Measurements from ENCODE around the gene GMPPB.
"Not testable (repeated sequence)": the region's sequence is repeated elsewhere in the genome, so short reads cannot be mapped to it uniquely, and the experiment has no call there.

Gene GMPPB

DNA sequence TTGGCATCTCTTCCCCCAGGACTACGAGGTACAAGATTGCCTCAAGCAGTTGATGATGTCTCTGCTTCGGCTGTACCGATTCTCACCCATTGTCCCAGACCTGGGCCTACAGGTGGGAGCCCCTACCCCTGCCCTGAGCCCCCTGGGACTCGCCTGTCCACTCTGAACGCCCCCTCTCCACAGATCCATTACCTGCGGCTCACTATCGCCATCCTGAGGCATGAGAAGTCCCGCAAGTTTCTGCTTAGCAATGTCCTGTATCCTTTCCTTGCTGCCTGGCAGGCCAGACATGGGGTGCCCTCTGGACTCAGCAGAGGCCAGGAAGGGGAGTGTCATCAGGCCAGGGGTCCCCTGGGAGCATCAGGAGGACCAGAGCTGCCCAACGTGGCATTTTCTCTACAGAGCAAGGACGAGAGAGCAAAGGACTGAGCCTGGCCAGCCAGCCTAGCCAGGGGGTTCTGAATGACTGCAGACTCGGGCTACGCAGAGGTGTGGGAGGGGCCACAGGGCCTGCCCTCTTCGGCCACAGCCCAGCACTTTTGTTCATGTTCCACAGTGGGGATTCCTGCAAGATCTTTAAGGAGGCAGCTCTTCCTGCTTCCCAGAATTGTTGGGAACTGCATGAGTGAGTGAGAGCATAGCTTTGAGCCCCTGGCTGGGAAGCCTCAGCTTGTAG, 23.2 kb downstream of the GMPPB start:
- H3K27ac ChIP-seq (ENCODE audit: low read length): no peak overlapping the region
- DNase-seq: no peak
- no peaks in the 10 kb centered on the region for H3K36me3 ChIP-seq (replicated peaks; ENCODE audit: insufficient read depth, low read length)

DNA sequence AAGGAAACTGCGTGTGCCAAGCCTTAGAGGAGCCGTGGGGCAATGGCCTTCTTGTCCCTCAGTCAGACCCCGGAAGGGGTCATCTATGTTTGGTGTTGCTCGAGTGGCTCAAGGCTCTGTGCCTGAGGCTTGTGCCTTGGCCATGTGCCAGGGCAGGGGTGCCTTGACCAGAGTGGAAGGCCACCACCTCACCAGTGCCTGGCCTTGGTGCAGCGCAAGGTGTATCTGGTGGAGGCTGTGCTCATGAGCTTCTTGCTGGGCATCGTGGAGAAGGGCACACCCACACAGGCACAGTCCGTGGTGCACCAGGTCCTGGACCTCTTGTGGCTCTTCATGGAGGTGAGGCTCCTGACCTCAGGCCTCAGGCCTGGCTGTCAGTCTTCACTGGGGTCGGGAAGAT, 23.7 kb downstream of the GMPPB start:
- Histone ChIP-seq H3K9me2 (replicated peaks; ENCODE audit: insufficient read depth, low read length) (no peaks in the 10 kb centered on the region), H3K9me3 (replicated peaks; ENCODE audit: insufficient read depth, low read length) (no peaks in the 10 kb centered on the region), H3K9ac (ENCODE audit: low read length) (no peak overlapping the region), H2AFZ (ENCODE audit: low read length) (no peak overlapping the region), H3K27ac (ENCODE audit: low read length) (no peak overlapping the region), H3K27me3 (replicated peaks; ENCODE audit: insufficient read depth, low read length) (no peaks in the 10 kb centered on the region), H3K79me2 (ENCODE audit: low read length) (no peaks in the 10 kb centered on the region), H3F3A (ENCODE audit: insufficient read depth, low read length) (no peaks in the 10 kb centered on the region), H3K4me1 (ENCODE audit: low read length) (no peaks in the 10 kb centered on the region), H3K4me2 (ENCODE audit: low read depth, low read length) (no peak overlapping the region), H3K4me3 (ENCODE audit: low read length) (no peak overlapping the region), H3K36me3 (replicated peaks; ENCODE audit: insufficient read depth, low read length) (no peaks in the 10 kb centered on the region), H4K20me1 (ENCODE audit: insufficient read depth, low read length) (no peaks in the 10 kb centered on the region)
- no peak for DNase-seq
- TF ChIP-seq, protein P1, sequence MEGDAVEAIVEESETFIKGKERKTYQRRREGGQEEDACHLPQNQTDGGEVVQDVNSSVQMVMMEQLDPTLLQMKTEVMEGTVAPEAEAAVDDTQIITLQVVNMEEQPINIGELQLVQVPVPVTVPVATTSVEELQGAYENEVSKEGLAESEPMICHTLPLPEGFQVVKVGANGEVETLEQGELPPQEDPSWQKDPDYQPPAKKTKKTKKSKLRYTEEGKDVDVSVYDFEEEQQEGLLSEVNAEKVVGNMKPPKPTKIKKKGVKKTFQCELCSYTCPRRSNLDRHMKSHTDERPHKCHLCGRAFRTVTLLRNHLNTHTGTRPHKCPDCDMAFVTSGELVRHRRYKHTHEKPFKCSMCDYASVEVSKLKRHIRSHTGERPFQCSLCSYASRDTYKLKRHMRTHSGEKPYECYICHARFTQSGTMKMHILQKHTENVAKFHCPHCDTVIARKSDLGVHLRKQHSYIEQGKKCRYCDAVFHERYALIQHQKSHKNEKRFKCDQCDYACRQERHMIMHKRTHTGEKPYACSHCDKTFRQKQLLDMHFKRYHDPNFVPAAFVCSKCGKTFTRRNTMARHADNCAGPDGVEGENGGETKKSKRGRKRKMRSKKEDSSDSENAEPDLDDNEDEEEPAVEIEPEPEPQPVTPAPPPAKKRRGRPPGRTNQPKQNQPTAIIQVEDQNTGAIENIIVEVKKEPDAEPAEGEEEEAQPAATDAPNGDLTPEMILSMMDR (IDR thresholded peaks at IDR 0.05; ENCODE audit: low read length): no peak
- no peak for TF ChIP-seq EZH2phosphoT487 (IDR thresholded peaks at IDR 0.05; ENCODE audit: low read length)
- TF ChIP-seq EZH2 (optimal IDR thresholded peaks at IDR 0.05; ENCODE audit: low read depth, low read length): no peak

More for the DNA sequence above, 23.2 kb downstream of the GMPPB start:
- no peak overlapping the region for H2AFZ ChIP-seq (ENCODE audit: low read length)
- no peaks in the 10 kb centered on the region for H4K20me1 ChIP-seq (ENCODE audit: insufficient read depth, low read length)
- no peak overlapping the region for H3K4me2 ChIP-seq (ENCODE audit: low read depth, low read length)
- H3F3A ChIP-seq (ENCODE audit: insufficient read depth, low read length): no peaks in the 10 kb centered on the region
- H3K9ac ChIP-seq (ENCODE audit: low read length): no peak overlapping the region
- H3K4me1 ChIP-seq (ENCODE audit: low read length): no peaks in the 10 kb centered on the region
- no peak for TF ChIP-seq EZH2 (optimal IDR thresholded peaks at IDR 0.05; ENCODE audit: low read depth, low read length)
- TF ChIP-seq, protein P1 (IDR thresholded peaks at IDR 0.05; ENCODE audit: low read length): 0 out of 2 replicates have a peak, but pooled peaks have one; percentile 9
- no peak for TF ChIP-seq EZH2phosphoT487 (IDR thresholded peaks at IDR 0.05; ENCODE audit: low read length)
- H3K27me3 ChIP-seq (replicated peaks; ENCODE audit: insufficient read depth, low read length): no peaks in the 10 kb centered on the region
- H3K9me2 ChIP-seq (replicated peaks; ENCODE audit: insufficient read depth, low read length): no peaks in the 10 kb centered on the region
- no peak overlapping the region for H3K4me3 ChIP-seq (ENCODE audit: low read length)
- no peaks in the 10 kb centered on the region for H3K79me2 ChIP-seq (ENCODE audit: low read length)
- H3K9me3 ChIP-seq (replicated peaks; ENCODE audit: insufficient read depth, low read length): no peaks in the 10 kb centered on the region

DNA sequence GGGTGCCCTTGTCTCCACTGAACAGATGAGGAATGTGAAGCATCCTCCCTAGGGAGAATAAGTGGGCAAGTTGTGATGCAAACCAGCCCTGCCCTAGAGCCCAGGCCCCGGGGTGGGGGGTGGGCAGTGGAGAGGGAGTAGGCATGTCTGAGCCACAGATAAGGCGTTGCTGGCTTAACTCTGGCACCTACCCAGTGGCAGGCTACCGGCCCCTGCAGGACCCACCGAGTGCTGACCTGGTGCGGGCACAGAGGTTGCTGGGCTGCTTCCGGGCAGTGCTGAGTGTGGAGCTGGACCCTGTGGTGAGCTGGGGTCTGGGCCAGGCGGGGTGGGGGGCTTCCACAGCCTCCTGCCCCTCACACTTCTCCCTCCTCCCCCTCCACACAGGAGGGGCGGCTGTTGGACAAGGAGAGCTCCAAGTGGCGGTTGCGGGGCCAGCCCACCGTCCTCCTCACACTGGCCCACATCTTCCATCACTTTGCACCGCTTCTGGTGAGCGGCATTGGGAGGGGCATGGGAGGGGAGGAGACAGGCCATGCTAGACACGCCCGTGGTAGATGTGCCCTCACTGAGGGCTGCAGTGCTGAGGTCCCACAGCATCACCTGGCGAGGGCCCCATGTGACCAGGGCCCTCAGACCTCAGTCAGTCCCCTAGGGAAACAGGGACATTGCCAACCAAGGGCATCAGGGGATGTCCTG, 24.3 kb downstream of the GMPPB start:
- peaks cover 1% of the 10 kb centered on the region; the same call in 1 of the 2 replicates for H3K79me2 ChIP-seq (ENCODE audit: low read length)
- H4K20me1 ChIP-seq (ENCODE audit: insufficient read depth, low read length): no peaks in the 10 kb centered on the region
- H3F3A ChIP-seq (ENCODE audit: insufficient read depth, low read length): no peaks in the 10 kb centered on the region
- H3K4me3 ChIP-seq (ENCODE audit: low read length): no peak overlapping the region
- no peaks in the 10 kb centered on the region for H3K36me3 ChIP-seq (replicated peaks; ENCODE audit: insufficient read depth, low read length)
- no peaks in the 10 kb centered on the region for H3K4me1 ChIP-seq (ENCODE audit: low read length)
- no peak overlapping the region for H2AFZ ChIP-seq (ENCODE audit: low read length)
- TF ChIP-seq, protein P1 (IDR thresholded peaks at IDR 0.05; ENCODE audit: low read length): no peak
- no peak for TF ChIP-seq EZH2phosphoT487 (IDR thresholded peaks at IDR 0.05; ENCODE audit: low read length)
- no peaks in the 10 kb centered on the region for H3K27me3 ChIP-seq (replicated peaks; ENCODE audit: insufficient read depth, low read length)
- H3K9me2 ChIP-seq (replicated peaks; ENCODE audit: insufficient read depth, low read length): no peaks in the 10 kb centered on the region
- H3K27ac ChIP-seq (ENCODE audit: low read length): no peak overlapping the region
- no peaks in the 10 kb centered on the region for H3K9me3 ChIP-seq (replicated peaks; ENCODE audit: insufficient read depth, low read length)
- H3K9ac ChIP-seq (ENCODE audit: low read length): no peak overlapping the region
- H3K4me2 ChIP-seq (ENCODE audit: low read depth, low read length): no peak overlapping the region
- no peak for DNase-seq

DNA sequence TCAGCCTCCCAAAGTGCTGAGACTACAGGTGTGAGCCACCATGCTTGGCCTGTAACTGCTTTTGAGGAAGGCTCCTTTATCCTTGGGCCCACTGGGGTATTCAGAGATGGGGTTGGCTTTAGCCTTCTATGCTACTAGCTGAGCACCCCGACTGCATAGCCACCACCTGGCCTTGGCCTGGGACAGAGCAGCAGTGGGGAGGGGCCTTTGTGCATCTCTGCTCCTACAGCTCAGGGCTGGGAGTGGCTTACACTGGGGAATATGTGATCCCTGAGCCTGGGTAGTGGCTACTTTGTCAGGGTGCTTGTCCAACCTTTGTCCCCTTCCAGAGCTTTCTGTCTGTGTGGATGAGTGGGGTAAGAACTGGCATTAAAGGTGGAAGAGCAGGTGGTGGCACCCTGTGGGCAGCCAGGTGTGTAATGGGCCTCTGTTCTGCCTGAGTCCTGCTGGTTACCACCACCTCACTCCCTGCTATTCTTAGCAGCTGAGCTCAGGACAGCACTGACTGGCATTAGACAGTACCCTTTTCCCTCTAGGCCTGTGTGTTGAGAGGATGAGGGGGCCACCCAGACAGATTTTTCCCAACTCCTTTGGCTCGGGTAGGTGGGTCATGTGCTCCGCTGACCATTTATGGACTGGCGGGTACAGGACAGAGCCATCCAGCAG, 28.3 kb downstream of the GMPPB start:
- H3K27me3 ChIP-seq (replicated peaks; ENCODE audit: insufficient read depth, low read length); H3K27ac ChIP-seq (ENCODE audit: low read length); H3K36me3 ChIP-seq (replicated peaks; ENCODE audit: insufficient read depth, low read length); H4K20me1 ChIP-seq (ENCODE audit: insufficient read depth, low read length); H3K4me3 ChIP-seq (ENCODE audit: low read length); H3F3A ChIP-seq (ENCODE audit: insufficient read depth, low read length); H3K9ac ChIP-seq (ENCODE audit: low read length); H3K4me2 ChIP-seq (ENCODE audit: low read depth, low read length); H3K9me2 ChIP-seq (replicated peaks; ENCODE audit: insufficient read depth, low read length); DNase-seq; H3K9me3 ChIP-seq (replicated peaks; ENCODE audit: insufficient read depth, low read length); H2AFZ ChIP-seq (ENCODE audit: low read length); H3K4me1 ChIP-seq (ENCODE audit: low read length): not testable (repeated sequence)
- H3K79me2 ChIP-seq (ENCODE audit: low read length): peaks cover 13% of the 10 kb centered on the region

DNA sequence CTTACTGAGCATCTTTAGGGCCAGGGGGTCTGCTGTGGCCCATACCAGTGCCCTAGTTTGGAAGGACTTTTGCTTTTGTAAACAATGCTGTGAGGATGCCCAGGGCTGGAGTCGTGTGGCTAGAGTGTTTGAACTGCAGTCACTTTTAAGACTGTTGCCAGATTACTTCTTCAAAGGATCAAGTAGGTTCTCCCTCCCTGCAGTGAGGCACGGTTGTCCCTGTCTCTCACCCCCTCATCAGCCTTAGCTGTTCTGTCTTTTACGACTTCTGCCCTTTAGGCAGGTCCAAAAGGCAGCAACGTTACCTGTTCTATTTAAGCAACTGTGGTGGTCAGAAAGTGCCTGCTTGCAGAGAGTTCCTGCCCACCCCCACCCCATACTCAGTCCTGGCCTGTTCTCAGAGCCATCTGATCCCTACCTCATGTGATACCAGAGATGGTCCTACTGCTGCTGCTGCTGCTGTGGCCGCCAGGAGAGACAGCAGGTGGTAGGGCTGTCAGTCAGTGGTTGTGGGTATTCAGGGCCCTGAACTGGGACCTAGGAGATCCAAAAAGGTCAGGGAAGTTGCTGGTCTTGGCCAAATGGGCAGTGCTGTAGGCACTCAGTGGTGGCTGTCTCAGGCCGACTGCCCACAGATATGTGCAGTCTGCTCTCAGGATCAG, 29.2 kb downstream of the GMPPB start:
- not testable (repeated sequence) for H3K36me3 ChIP-seq (replicated peaks; ENCODE audit: insufficient read depth, low read length); DNase-seq; H4K20me1 ChIP-seq (ENCODE audit: insufficient read depth, low read length); H3K9me3 ChIP-seq (replicated peaks; ENCODE audit: insufficient read depth, low read length); H2AFZ ChIP-seq (ENCODE audit: low read length); H3K4me2 ChIP-seq (ENCODE audit: low read depth, low read length); H3K27me3 ChIP-seq (replicated peaks; ENCODE audit: insufficient read depth, low read length); H3K9ac ChIP-seq (ENCODE audit: low read length); H3F3A ChIP-seq (ENCODE audit: insufficient read depth, low read length); H3K9me2 ChIP-seq (replicated peaks; ENCODE audit: insufficient read depth, low read length); H3K27ac ChIP-seq (ENCODE audit: low read length); H3K4me3 ChIP-seq (ENCODE audit: low read length); H3K4me1 ChIP-seq (ENCODE audit: low read length)
- H3K79me2 ChIP-seq (ENCODE audit: low read length): peaks cover 21% of the 10 kb centered on the region

All from MM.1S (cell line).